Endothelial cell (in vitro differentiated cells): Measurements from ENCODE around the gene LAMB2. TPM values are rescaled to one million over a fixed set of nuclear protein-coding genes. Genes with fewer than 3 reads are reported as not detected.

Experiments used
- DNase-seq: peaks from one replicate; pipeline ENCODE4 v3.0.0; 2021; ENCODE audit warnings: low spot score
- H3K27ac Mint-ChIP-seq: one replicate; pipeline ENCODE4 v1.8.0; 2021; ENCODE audit warnings: mixed read lengths, inconsistent platforms; ENCODE audit not compliant: unreplicated experiment
- H3K27me3 Mint-ChIP-seq: one replicate; pipeline ENCODE4 v1.8.0; 2021; ENCODE audit warnings: mild to moderate bottlenecking, moderate library complexity, mixed read lengths, inconsistent platforms; ENCODE audit not compliant: unreplicated experiment
- H3K36me3 Mint-ChIP-seq: one replicate; pipeline ENCODE4 v1.8.0; 2021; ENCODE audit warnings: mild to moderate bottlenecking, low read depth, mixed read lengths, inconsistent platforms; ENCODE audit not compliant: unreplicated experiment
- H3K4me1 Mint-ChIP-seq: one replicate; pipeline ENCODE4 v1.8.0; 2021; ENCODE audit warnings: mild to moderate bottlenecking, mixed read lengths, inconsistent platforms; ENCODE audit not compliant: unreplicated experiment
- H3K4me3 Mint-ChIP-seq: one replicate; pipeline ENCODE4 v1.8.0; 2021; ENCODE audit warnings: mild to moderate bottlenecking, mixed read lengths, inconsistent platforms; ENCODE audit not compliant: unreplicated experiment
- H3K9me3 Mint-ChIP-seq: one replicate; pipeline ENCODE4 v1.8.0; 2021; ENCODE audit warnings: mixed read lengths, inconsistent platforms; ENCODE audit not compliant: unreplicated experiment
- total RNA-seq: library from RNA; stranded (reverse); fragmentation: NEBNext Ultra II Directional; extraction: Animal tissue kit (Norgen Biotek cat#: 25700); gene quantifications from one replicate; pipeline ENCODE4 v1.2.1, GENCODE V29; 2021; ENCODE audit not compliant: unreplicated experiment
- TF ChIP-seq, protein P1 (sequence below): fragments of 200-600 bp; sonication (generic); IDR thresholded peaks from one replicate; pipeline ENCODE4 v1.5.0; 2021; ENCODE audit warnings: antibody characterized with exemption; ENCODE audit not compliant: unreplicated experiment

LAMB2 gene
- total RNA-seq, 1 donor from 2014 or later, result 259 TPM

DNA sequence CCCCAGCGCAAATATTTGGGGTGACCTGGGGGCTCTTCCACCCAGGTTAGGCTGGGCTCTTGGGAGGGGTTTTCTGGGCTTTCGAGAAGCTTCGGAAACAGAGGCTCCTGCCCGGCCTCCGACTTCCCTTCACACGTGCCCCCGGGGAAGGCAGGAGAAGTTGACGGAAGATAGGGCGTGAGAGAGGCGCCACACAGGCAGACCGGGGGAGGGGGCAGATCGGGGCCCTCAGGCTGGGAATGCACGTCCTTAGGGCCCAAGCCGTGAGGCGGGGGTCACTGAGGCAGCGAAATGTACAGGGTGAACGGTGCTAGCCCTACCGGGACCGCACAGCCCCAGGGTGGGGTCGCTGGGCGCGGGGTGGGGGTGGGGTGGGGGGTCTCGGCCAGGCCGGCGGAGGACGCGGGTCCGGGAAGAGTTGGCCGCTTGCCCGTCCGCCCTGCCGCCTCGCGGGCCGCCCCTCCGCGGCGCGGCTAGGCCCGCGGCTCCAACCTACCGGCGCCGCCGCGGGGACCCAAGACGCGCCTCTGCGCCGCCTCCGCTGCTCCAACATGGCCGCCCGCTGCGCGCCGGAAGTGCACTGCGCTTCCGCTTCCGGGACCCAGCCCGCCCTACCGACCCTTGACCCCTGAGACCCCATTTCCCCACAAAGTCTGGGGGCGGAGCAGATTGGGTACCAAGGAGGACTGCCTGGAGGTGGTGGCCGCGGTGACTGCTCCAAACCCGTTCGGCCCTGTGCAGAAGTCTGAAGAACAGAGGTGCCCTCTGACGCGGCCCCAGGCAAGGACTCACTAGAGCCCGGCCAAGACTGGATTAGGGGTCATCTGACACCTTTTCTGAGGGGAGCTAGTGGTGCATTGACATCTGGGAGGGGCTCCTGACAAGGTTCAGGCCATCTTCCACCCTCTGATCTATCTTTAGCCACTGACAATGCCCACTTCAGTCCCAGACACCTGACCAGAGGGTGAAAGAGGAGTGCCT is 33.2 kb upstream of the LAMB2 start, which contains the start of gene CCDC71:
Gene CCDC71, minus strand, starts transcription at position 561 of the 981 bp plus-strand sequence. CDS start 2,123 bp downstream, outside the sequence.
- TF ChIP-seq, protein P1, sequence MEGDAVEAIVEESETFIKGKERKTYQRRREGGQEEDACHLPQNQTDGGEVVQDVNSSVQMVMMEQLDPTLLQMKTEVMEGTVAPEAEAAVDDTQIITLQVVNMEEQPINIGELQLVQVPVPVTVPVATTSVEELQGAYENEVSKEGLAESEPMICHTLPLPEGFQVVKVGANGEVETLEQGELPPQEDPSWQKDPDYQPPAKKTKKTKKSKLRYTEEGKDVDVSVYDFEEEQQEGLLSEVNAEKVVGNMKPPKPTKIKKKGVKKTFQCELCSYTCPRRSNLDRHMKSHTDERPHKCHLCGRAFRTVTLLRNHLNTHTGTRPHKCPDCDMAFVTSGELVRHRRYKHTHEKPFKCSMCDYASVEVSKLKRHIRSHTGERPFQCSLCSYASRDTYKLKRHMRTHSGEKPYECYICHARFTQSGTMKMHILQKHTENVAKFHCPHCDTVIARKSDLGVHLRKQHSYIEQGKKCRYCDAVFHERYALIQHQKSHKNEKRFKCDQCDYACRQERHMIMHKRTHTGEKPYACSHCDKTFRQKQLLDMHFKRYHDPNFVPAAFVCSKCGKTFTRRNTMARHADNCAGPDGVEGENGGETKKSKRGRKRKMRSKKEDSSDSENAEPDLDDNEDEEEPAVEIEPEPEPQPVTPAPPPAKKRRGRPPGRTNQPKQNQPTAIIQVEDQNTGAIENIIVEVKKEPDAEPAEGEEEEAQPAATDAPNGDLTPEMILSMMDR, result no peak
- Mint-ChIP-seq H3K27ac (peak within 1 kb of the TSS; percentile 94), H3K4me3 (peak within 1 kb of the TSS; percentile 94), H3K4me1 (peaks cover 17% of the 10 kb centered on the region), H3K27me3 (peaks cover 15% of the 10 kb centered on the region), H3K36me3 (peaks cover 21% of the 10 kb centered on the region), H3K9me3 (no peaks in the 10 kb centered on the region)
- peak; percentile 66 for DNase-seq

DNA sequence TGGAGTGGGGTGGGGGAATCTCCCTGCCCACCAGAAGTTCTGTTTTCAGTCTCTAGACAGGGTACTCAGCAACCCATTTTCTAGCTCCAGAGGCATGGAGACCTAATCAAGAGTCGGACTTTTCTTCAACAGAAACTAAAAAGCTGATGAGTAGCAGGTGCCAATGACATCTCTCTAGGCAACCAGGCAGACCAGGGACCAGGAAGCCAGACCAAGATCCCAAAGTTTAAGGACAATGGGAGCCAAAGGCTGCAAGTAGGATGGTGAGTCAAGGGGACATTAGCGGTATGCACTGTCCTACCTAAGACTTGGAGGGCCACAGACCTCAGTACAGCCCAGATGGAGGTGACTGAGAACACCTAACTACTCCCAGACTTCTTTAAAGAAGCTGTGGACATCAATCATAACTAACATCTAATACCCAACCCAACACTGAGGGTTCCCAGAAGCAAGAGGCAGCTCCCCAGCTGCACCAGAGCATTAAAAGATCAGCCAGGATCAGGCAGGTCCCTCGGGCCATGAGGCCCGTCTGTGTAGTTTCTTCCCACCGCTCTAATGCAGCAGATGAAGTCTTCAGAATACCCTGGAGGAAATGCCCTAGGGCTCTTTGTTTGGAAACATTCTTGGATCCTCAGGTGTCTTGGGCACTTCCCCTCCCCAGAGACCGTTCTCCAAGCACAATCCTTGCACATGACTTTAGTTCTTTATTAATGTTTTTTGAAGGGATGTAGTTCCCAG is 32.3 kb upstream of the LAMB2 start:
- TF ChIP-seq, protein P1, result no peak
- Mint-ChIP-seq H3K9me3 (no peaks in the 10 kb centered on the region), H3K27me3 (peaks cover 15% of the 10 kb centered on the region), H3K36me3 (peaks cover 21% of the 10 kb centered on the region), H3K4me3 (peak overlapping the region; percentile 94), H3K27ac (peak overlapping the region; percentile 94), H3K4me1 (peaks cover 17% of the 10 kb centered on the region)
- no peak for DNase-seq

DNA sequence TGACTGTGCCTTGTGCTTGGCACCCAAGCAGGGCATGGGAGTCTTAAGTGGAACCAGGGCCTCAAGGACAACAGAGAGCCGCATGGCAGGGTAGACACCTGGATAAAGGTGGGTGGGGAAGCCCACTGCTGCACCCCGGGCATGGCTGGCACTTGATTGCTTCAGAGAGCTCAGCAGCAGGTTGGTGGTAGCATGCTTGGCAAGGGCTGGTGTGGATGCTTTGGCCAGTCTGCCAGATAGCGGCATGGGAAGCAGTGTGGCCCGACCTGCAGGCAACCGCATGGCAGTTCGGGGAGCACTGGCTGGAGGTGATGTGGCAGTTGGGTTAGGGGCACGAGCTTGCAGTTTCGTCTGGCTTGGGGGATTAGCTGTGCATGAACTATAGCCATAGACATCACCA is 30.8 kb upstream of the LAMB2 start:
- peak overlapping the region; percentile 47 for H3K4me3 Mint-ChIP-seq
- TF ChIP-seq, protein P1, result no peak
- peaks cover 13% of the 10 kb centered on the region for H3K4me1 Mint-ChIP-seq
- H3K9me3 Mint-ChIP-seq, result no peaks in the 10 kb centered on the region
- peaks cover 16% of the 10 kb centered on the region for H3K36me3 Mint-ChIP-seq
- DNase-seq, result no peak
- no peak overlapping the region for H3K27ac Mint-ChIP-seq
- H3K27me3 Mint-ChIP-seq, result peaks cover 19% of the 10 kb centered on the region

DNA sequence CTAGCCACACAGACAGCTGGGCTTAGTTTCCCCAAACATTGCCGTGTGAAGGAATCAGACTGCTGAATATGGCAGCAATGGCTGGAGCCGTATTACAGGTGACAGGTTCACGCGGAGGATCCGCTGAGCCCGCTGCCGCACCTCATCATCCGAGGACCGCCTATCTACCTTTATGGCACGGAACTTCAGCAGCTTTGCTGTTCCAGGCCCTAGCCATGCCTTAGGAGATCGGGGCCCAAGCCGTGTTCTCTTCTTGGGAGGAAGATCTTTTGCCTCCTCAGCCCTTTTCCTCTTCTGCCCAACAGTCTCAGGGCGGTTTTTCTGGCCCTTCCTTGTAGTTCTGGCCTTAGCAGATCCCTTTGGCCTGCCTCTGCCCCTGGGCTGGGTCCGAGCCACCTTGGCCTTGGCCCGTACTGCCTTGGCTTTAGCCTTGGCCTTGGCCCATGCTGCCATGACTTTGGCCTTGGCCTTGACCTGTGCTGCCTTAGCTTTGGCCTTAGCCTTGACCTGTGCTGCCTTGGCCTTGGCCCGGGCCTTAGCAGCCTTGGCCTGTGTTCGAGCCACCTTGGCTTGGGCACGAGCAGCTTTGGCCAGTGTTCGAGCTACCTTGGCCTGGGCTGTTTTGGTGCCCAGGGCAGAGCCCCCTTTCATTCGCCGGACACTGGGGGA is 30.0 kb upstream of the LAMB2 start:
- Mint-ChIP-seq H3K4me3 (no peak overlapping the region), H3K27me3 (peaks cover 19% of the 10 kb centered on the region), H3K4me1 (peaks cover 13% of the 10 kb centered on the region), H3K27ac (no peak overlapping the region), H3K9me3 (no peaks in the 10 kb centered on the region), H3K36me3 (peaks cover 16% of the 10 kb centered on the region)
- DNase-seq, result no peak
- TF ChIP-seq, protein P1, result no peak
